HG03460 (cell line): ENCODE results near the gene NOVA1.

ENCODE experiments used
- ATAC-seq: cut with Tn5 transposase; IDR thresholded peaks from one replicate; pipeline ENCODE4 v1.9.1; 2021; ENCODE audit not compliant: unreplicated experiment

The NOVA1 gene

GRCh38 chr14:26448181-26448855 lies 149.5 kb downstream of the NOVA1 start:
- no peak for ATAC-seq

DNA sequence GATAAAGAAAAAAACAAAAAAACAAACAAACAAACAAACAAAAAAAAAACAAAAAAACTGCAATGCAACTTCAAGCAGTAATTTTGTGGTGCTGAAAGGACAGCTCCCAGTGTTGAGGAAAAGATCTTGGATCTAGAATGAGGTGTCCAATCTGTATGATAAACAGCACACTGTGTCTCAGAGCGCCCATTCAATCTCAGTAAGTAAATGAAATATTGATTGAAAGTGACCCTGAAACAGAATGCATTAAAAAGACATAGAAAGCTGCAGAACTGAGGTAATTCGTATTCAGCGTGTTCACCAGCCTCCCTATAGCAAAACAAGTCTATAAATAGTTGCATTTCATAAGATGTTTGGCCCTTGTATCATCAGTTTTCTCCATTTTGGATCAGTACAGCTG lies 153.0 kb downstream of the NOVA1 start:
- ATAC-seq: no peak

- ATAC-seq: no peak
These were observed 154.2 kb downstream of the NOVA1 start for GRCh38 chr14:26443654-26444053.

DNA sequence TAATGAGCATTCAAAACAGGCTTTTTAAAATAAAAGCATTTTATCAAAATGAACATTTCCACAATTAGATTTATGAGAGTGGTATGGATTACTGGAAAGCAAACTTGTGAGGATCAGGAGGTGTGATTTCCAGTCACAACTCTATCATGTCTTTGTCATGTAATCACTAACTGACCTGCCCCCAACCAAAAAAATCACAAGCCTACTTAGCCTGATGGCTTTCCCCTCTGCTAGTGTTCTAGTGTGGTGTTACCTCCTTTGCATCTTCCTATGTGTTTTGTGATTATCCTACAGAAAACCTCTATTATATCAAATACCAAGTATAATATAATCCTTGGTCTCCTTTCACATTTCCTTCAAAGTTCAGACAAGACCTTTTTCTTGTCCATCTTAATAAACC lies 168.6 kb downstream of the NOVA1 start:
- ATAC-seq: no peak

GRCh38 chr14:26427097-26427496 lies 170.7 kb downstream of the NOVA1 start:
- ATAC-seq: no peak

DNA sequence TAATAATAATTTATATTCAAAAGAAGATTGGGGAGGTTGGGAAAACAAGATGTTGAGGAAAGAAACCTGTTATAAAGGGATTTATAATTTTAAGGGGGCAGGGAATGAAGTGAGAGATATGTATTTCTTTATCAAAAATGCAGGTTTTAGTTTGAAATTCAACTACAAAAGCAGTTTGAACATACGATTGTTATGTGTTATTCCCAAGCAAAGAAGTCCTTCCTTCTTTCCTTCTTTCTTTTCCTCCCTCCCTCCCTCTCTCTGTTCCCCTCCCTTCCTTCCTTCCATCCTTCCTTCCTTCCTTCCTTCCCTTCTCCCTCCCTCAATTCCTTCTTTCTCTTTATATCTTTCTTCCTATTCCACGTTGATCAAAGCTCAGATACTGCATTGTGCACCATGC lies 173.3 kb downstream of the NOVA1 start:
- ATAC-seq: no peak

- no peak for ATAC-seq
These were observed 182.2 kb downstream of the NOVA1 start for GRCh38 chr14:26415618-26416123.

DNA sequence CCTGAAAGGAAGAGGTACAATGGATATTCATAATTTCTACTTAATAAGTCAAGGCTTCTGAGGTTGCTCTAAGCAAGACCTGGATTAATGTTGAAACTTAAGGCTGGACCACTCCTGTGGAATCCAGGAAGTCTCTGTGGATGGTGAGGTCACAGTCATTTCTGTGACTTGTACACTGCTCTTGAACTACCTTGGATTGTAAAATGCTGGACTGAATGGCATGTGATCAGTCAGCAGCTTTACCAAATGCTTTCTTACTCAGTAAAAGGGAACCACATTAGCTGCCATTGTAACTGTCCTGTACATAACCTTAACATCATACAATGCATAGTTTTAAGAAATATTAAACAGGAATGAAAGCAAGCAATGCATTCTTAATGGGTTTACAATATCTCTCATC lies 182.9 kb downstream of the NOVA1 start:
- no peak for ATAC-seq

- no peak for ATAC-seq
These were observed 183.7 kb downstream of the NOVA1 start for GRCh38 chr14:26414103-26414502.

DNA sequence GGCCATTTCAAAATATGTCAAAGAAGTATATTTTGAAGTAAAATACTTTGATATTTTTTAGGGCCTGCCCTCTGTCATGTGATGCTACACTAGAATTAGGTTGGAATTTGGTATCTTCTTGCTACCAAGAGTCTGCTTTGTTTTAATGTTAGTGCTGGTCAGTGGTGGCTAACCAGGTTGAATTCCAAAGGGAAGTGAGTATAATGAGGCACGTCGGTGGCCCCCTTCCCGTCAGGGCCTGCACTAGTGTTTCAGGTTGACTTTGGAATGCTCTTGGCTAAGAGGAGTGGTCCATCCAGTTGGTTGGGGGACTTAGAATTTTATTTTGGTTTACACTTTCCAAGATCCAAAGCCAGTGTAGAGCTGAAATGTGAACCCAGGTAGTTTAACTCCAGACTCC lies 185.4 kb downstream of the NOVA1 start:
- ATAC-seq: no peak

DNA sequence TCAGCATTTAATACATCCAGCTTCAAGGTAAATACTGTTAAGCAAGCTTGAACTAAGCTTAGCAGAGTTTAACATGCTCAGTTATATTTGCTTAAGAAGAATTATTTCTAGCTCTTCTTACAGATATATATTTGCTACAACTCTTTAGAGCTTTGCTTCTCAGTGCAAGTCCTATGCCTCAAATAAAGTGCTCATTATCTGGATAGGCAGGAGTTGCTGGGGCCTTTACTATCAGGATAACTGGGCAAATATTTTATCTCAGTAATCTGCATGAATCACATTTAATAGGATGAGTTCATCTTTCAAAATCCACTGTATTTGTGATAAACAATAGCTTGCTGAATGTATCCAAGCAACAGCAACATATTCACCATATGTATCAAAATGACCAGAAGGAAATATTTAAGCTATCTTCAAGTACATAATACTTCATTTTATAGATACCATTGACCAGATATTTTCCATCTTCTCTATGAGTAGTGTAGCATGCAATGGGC lies 187.6 kb downstream of the NOVA1 start:
- ATAC-seq: no peak

- no peak for ATAC-seq
These were observed 192.9 kb downstream of the NOVA1 start for GRCh38 chr14:26404927-26405326.

DNA sequence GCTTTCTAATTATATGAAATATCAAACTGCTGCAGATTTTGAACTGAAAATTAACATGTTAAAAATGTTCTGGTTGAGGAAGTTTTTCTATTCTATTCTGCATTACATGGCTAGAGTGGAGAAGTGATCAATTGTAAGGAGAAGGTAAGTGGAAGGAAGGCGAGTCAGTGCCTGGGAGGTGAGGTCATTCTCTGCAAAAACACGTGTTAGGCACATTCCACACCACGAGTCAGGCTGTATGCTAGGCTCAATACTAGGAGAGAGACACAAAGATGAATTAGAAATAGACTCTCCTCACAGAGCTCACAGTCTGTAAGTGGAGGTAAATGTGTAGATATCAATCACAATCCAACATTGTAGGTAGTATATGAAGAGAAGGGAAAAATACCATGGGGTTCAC lies 194.1 kb downstream of the NOVA1 start:
- no peak for ATAC-seq

- ATAC-seq: no peak
These were observed 195.7 kb downstream of the NOVA1 start for GRCh38 chr14:26402126-26402525.

- ATAC-seq: no peak
These were observed 196.5 kb downstream of the NOVA1 start for GRCh38 chr14:26401179-26401968.

DNA sequence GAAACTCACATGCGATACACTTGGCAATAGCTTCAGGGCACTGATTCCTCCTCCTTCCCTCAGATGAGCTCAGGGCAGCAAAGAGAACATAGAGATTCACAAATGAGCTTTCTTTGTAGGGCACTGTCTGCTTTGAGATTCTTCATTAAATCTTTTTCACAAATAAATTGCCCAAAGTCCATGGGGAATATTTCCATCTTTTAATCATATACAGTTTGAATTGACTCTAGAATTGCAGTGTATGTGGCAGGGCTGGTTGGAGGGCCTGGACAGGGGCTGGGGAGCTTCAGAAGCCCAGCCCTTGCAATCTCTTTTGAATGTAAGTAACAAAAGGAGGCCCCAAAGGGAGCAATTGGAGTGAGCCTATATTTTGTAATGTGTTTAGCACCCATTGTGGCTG lies 197.5 kb downstream of the NOVA1 start:
- no peak for ATAC-seq

DNA sequence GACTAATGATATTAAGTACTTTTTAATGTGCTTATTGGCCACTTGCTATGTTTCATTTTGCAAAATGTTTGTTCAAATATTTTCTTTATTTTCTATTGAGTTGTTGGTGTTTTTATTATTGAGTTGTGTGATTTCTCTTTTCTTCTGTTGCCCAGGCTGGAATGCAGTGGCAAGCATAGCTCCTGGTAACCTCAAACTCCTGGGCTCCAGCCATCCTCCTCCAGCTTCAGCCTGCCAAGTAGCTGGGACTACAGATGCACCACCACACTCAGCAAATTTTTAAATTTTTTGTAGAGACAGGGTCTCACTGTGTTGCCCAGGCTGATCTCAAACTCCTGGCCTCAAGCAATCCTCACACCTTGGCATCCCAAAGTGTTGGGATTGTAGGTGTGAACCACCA lies 199.2 kb downstream of the NOVA1 start:
- ATAC-seq: no peak
